Heart left ventricle (tissue), 16 donors: Measurements from ENCODE around the gene FMNL3. TPM values are rescaled to one million over a fixed set of nuclear protein-coding genes. Genes with fewer than 3 reads are reported as not detected.

ENCODE experiments used
- ATAC-seq, 4 donors: fragments of 200-7000 bp; cut with Tn5 transposase; one replicate each; pipeline ENCODE4 v1.9.1; 2020 to 2022; ENCODE audit warnings: moderate library complexity in 4 of 4, mild to moderate bottlenecking in 3 of 4, moderate number of reproducible peaks in 1 of 4
- DNase-seq, 5 donors: peaks; one replicate each; pipeline ENCODE4 v3.0.0-alpha.2; 2020
- H3K27ac ChIP-seq, 12 donors: fragments of 200-600 bp; sonication (generic) in 4 of 12; one replicate each; pipeline versions ENCODE4 v1.5.0 to v1.8.0; 2016 to 2022; ENCODE audit warnings: mild to moderate bottlenecking in 2 of 12
- H3K27me3 ChIP-seq, 9 donors: fragments of 200-600 bp; sonication (generic) in 2 of 9; one replicate each; pipeline versions ENCODE4 v1.5.1 to v1.8.0; 2016 to 2022; ENCODE audit warnings: mild to moderate bottlenecking in 3 of 9
- H3K36me3 ChIP-seq, 9 donors: fragments of 200-600 bp; sonication (generic) in 2 of 9; one replicate each; pipeline versions ENCODE4 v1.5.0 to v1.8.0; 2018 to 2022; ENCODE audit warnings: mild to moderate bottlenecking in 2 of 9
- H3K4me1 ChIP-seq, 12 donors: fragments of 200-600 bp; sonication (generic) in 4 of 12; one replicate each; pipeline versions ENCODE4 v1.5.0 to v1.8.0; 2016 to 2022; ENCODE audit warnings: mild to moderate bottlenecking in 3 of 12
- H3K4me3 ChIP-seq, 12 donors: fragments of 200-600 bp; sonication (generic) in 4 of 12; one replicate each; pipeline versions ENCODE4 v1.5.0 to v1.8.0; 2017 to 2022; ENCODE audit warnings: mild to moderate bottlenecking in 9 of 12, moderate library complexity in 4 of 12
- H3K9me3 ChIP-seq, 12 donors: fragments of 200-600 bp; sonication (generic) in 4 of 12; one replicate each; pipeline versions ENCODE4 v1.5.0 to v1.8.0; 2016 to 2022; ENCODE audit warnings: mild to moderate bottlenecking in 1 of 12
- POLR2A ChIP-seq, 2 donors: fragments of 450-650 bp; IDR thresholded peaks; one replicate each; pipeline ENCODE4 v1.6.1; 2017; ENCODE audit warnings: antibody characterized with exemption in 2 of 2, mild to moderate bottlenecking in 2 of 2, moderate library complexity in 2 of 2
- WGBS, 4 donors: extraction: QIAGEN DNeasy Blood & Tissue Kit in 2 of 4; methylation state at CpG; one replicate each; pipeline versions ENCODE4 v1.1.5 to v1.1.7; 2013 to 2018; 5-methylcytosine and 5-hydroxymethylcytosine counted together
- intact Hi-C, 10 donors: fragments of 100-400 bp; cut with DNase I; formaldehyde crosslinking; loops; one replicate each; pipeline versions ENCODE4 v1.11.1 to v1.14.2; 2022
- polyA plus RNA-seq, 2 donors: library from polyadenylated mRNA; stranded (reverse); fragments of 200-250 nt; gene quantifications; one replicate each; pipeline ENCODE4 v1.2.3, GENCODE V29; 2013
- total RNA-seq, 9 donors: library from RNA; depleted of rRNA in 2 of 9; stranded (reverse); fragments of >200 nt in 2 of 9; fragmentation: NEBNext Ultra II Directional in 3 of 9; extraction: Animal tissue kit (Norgen Biotek cat#: 25700) in 3 of 9; gene quantifications; one replicate each; pipeline versions ENCODE4 v1.1.0 to v1.2.4, GENCODE V29; 2016 to 2023
- TF ChIP-seq, protein P1 (sequence below), 12 donors: fragments of 200-600 bp; sonication (generic) in 4 of 12; IDR thresholded peaks; one replicate each; pipeline versions ENCODE4 v1.5.0 to v1.8.0; 2018 to 2022; ENCODE audit warnings: antibody characterized with exemption in 12 of 12, mild to moderate bottlenecking in 5 of 12
- donor health status: ischemic (EF 13 %, LVEDD 7.1; RV severe dilation, severe dysfunction).
- donor health status: healthy with polysubstance abuse.
- donor health status: DM: no; HTN: yes; CAD: no.
- donor health status: DM: no; HTN: no; CAD: no.
- donor health status: ischemic (EF 25% LVEDD 6.9; RV normal size, moderate dysfunction).
- donor health status: ischemic (EF 25% LVEDD 5.7; RV mildly dilated, moderate dysfunction).
- donor health status: healthy.
- donor health status: DM: yes; HTN: yes; CAD: no.
- donor health status: ischemic (EF 35%, LVEDD 5.7; RV mildly dilated, moderate dysfunction).
- donor health status: nonischemic (EF 11% LVEDD 7.7; RV severe dilation, severe dysfunction).
- donor health status: DM: yes; HTN: yes; CAD: no.
- donor health status: PGD.
- donor health status: ischemic (EF 29% LVEDD 5.4; RV normal size, mild dysfunction).
- donor health status: nonischemic (EF 23%, LVEDD 6.1; RV moderate dilation, normal function).

The FMNL3 gene
- total and polyA plus RNA-seq, 11 donors = 5.9 to 33.9 (median 13.0) TPM

DNA sequence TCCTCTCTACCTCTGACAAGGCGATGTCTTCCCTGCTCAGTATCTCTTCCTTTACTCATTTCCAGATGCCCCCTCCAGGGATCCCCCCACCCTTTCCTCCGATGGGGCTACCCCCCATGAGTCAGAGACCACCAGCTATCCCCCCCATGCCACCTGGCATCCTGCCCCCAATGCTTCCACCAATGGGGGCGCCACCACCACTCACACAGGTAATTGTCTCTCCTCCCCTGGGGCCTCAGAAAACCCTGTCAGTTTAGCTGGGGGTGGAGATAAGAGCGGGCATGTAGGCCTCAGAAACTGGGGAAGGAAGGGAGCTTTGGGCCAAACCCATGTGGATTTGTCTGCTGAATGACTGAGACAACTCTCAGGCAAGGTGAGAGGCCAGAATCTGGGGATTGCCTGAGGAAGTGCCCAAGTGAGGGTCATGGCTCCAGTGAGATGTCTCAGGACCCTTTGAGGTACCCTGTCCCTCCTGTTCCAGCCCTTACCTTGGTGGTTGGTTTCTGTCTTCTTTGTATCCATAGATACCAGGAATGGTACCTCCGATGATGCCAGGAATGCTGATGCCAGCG, 75.8 kb downstream of the FMNL3 start:
- no peaks in the 10 kb centered on the region for H3K9me3 ChIP-seq
- peaks cover 0 to 36% (median 13%) of the 10 kb centered on the region in 9 donors for H3K36me3 ChIP-seq
- peaks cover 0 to 3% (median 1%) of the 10 kb centered on the region in 12 donors for H3K4me1 ChIP-seq
- no peak for ATAC-seq
- intact Hi-C loops = loop anchor here in 1 of 10 donors (10.0 kb wide), 1 partner anchor 213 kb away; the partner anchor contains the start of gene BCDIN3D
- H3K27ac ChIP-seq = no peak overlapping the region
- no peak overlapping the region for H3K4me3 ChIP-seq
- WGBS, 4 donors = 87 to 93% (median 89%) methylated on average over 6 of the region's 6 CpGs
- H3K27me3 ChIP-seq = no peaks in the 10 kb centered on the region
- TF ChIP-seq, protein P1, sequence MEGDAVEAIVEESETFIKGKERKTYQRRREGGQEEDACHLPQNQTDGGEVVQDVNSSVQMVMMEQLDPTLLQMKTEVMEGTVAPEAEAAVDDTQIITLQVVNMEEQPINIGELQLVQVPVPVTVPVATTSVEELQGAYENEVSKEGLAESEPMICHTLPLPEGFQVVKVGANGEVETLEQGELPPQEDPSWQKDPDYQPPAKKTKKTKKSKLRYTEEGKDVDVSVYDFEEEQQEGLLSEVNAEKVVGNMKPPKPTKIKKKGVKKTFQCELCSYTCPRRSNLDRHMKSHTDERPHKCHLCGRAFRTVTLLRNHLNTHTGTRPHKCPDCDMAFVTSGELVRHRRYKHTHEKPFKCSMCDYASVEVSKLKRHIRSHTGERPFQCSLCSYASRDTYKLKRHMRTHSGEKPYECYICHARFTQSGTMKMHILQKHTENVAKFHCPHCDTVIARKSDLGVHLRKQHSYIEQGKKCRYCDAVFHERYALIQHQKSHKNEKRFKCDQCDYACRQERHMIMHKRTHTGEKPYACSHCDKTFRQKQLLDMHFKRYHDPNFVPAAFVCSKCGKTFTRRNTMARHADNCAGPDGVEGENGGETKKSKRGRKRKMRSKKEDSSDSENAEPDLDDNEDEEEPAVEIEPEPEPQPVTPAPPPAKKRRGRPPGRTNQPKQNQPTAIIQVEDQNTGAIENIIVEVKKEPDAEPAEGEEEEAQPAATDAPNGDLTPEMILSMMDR (IDR thresholded peaks at IDR 0.05) = no peak
- TF ChIP-seq POLR2A (IDR thresholded peaks at IDR 0.05) = no peak
- no peak for DNase-seq

DNA sequence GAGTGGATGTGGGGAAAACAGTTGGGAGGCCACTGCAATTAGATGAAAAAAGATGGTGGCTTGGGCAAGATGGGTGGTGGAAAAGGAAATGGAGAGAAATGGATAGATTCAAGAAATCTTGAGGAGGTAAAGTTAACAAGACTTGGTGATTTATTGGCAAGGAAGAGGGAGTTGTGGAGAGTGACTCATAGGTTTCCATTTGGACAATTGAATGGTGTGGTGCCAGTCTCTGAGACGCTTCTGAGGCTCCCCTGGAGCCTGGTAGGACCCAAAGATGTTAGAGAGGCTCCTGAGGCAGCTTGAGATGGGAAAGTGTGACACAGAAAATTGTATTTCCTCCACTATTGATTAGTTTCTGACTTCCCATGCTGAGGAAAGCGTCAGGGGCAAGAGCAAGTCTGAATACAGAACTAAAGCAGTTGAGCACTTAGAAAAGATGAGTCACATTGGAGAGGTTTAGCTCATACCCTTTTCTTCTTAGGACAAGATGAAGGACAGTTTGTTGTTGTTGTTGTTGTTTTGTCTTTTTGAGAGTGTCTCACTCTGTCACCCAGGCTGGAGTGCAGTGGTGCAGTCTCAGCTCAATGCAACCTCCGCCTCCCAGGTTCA, 79.3 kb downstream of the FMNL3 start:
- intact Hi-C loops = loop anchor here in 1 of 10 donors (10.0 kb wide), 1 partner anchor 217 kb away; the partner anchor contains the start of gene BCDIN3D
- 86 to 91% (median 88%) methylated on average over 3 of the region's 3 CpGs for WGBS, 4 donors
- H3K36me3 ChIP-seq = peaks cover 0 to 13% (median 0%) of the 10 kb centered on the region in 9 donors
- no peak for ATAC-seq
- TF ChIP-seq, protein P1 (IDR thresholded peaks at IDR 0.05) = no peak
- TF ChIP-seq POLR2A (IDR thresholded peaks at IDR 0.05) = no peak
- peaks cover 0 to 10% (median 2%) of the 10 kb centered on the region in 12 donors for H3K4me1 ChIP-seq
- H3K4me3 ChIP-seq = no peak overlapping the region
- DNase-seq = no peak
- no peaks in the 10 kb centered on the region for H3K27me3 ChIP-seq
- no peaks in the 10 kb centered on the region for H3K9me3 ChIP-seq
- no peak overlapping the region for H3K27ac ChIP-seq

DNA sequence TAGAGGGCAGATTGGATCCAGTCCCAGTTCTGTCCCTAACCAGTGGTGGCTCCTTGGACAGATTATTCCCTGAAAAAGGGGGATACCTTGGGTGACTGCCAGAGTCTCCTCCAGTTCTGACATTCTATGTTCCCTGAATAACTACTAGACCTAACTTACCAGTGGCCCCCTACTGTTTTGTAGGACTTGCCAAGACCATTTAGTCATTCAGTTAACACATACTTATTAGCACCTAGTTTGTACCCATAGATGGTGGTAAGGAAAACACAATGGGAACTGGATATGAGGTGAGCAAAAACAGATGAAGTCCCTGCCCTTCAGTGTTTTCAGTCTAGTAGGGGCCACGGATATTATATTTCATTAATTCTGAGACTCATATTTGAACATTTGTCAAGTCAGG, 80.4 kb downstream of the FMNL3 start:
- Histone ChIP-seq H3K27ac (no peak overlapping the region), H3K4me1 (peaks cover 0 to 19% (median 12%) of the 10 kb centered on the region in 12 donors), H3K9me3 (no peaks in the 10 kb centered on the region), H3K27me3 (no peaks in the 10 kb centered on the region), H3K36me3 (peaks cover 0 to 4% (median 0%) of the 10 kb centered on the region in 9 donors), H3K4me3 (no peak overlapping the region)
- intact Hi-C loops = loop anchor here in 1 of 10 donors (10.0 kb wide), 1 partner anchor 218 kb away; the partner anchor contains the start of gene BCDIN3D
- TF ChIP-seq POLR2A (IDR thresholded peaks at IDR 0.05) = no peak
- TF ChIP-seq, protein P1 (IDR thresholded peaks at IDR 0.05) = no peak
- WGBS, 4 donors = 88 to 94% (median 91%) methylated on average over 1 of the region's 1 CpG
- DNase-seq = no peak
- ATAC-seq = no peak

DNA sequence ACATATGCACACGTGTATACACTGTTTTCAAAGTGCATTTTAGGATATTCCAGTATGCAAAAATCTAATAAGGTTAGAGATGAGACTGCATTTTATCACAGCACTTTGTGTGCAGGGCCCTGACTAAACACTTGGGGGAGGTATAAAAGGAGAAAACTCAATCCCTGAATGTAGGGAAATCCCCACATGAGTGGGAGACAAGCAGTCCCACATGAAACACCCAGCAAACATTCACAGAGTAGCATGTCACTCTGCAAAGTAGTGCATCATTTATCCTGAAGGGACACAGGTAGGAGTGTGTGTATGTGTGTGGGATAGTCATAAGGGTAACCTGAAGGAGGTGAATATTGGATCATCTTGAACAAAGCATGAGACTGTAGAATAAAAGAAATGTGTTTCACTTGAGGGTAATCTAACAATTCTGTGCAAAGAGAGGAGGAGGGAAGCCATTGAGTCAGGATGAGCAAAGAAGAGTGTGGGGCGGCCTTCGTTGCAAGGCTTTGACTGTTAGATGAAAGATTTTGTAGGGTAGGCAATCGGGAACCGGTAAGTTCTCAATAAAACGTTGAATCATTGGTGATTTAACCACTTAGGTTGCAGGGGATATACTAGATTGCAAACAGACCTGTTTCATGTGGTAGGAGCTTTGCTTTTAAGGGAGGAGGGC, 80.9 kb downstream of the FMNL3 start:
- no peak for ATAC-seq
- no peak for TF ChIP-seq POLR2A (IDR thresholded peaks at IDR 0.05)
- TF ChIP-seq, protein P1 (IDR thresholded peaks at IDR 0.05) = no peak

More for the DNA sequence above, 80.9 kb downstream of the FMNL3 start:
- Histone ChIP-seq H3K4me1 (peaks cover 0 to 25% (median 16%) of the 10 kb centered on the region in 12 donors), H3K27me3 (peaks cover 0 to 3% (median 0%) of the 10 kb centered on the region in 9 donors), H3K9me3 (no peaks in the 10 kb centered on the region), H3K4me3 (no peak overlapping the region), H3K27ac (no peak overlapping the region), H3K36me3 (no peaks in the 10 kb centered on the region)
- intact Hi-C loops = loop anchor here in 1 of 10 donors (10.0 kb wide), 1 partner anchor 218 kb away; the partner anchor contains the start of gene BCDIN3D
- no peak for DNase-seq
- 79 to 88% (median 82%) methylated on average over 6 of the region's 6 CpGs for WGBS, 4 donors
